KOPT-K1 (cell line): ENCODE data around the gene SASH1.
"Not testable (repeated sequence)": the region's sequence is repeated elsewhere in the genome, so short reads cannot be mapped to it uniquely, and the experiment has no call there.

Experiments
- H3K27ac ChIP-seq: fragments of 200-600 bp; sonication (generic); 2 replicates; pipeline ENCODE4 v1.5.1; 2016; ENCODE audit warnings: antibody characterized with exemption, mild to moderate bottlenecking, low read depth, low read length; ENCODE audit not compliant: poor library complexity, severe bottlenecking
- H3K36me3 ChIP-seq: fragments of 200-600 bp; sonication (generic); 2 replicates; pipeline ENCODE4 v1.5.1; 2017; ENCODE audit warnings: antibody characterized with exemption, mild to moderate bottlenecking, low read length, moderate library complexity; ENCODE audit not compliant: insufficient read depth
- H3K9me3 ChIP-seq: fragments of 200-600 bp; sonication (generic); 2 replicates; pipeline ENCODE4 v1.5.1; 2017; ENCODE audit warnings: antibody characterized with exemption, low read length, mild to moderate bottlenecking; ENCODE audit not compliant: insufficient read depth, poor library complexity, severe bottlenecking

SASH1 gene

DNA sequence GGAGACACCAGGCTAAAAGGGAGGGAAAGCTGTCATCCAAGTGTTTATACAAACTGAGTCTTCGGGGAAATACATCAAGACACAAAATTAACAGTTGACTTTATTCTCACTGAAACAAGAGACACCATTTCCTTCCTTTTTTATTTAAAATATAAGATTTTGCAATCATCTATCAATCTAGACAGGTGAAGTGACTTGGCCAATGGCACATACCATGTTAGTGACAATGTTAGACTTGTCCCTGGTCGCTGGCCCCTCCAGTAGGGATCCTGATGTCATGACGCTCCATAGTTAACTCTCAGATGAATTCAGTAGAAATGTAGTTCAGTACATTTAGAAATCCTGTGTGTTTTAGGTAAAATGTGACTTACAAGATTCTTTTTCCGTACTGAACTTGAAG is 2.9 kb downstream of the SASH1 start:
- no peaks in the 10 kb centered on the region for H3K36me3 ChIP-seq
- H3K27ac ChIP-seq, result no peak overlapping the region
- no peaks in the 10 kb centered on the region for H3K9me3 ChIP-seq

DNA sequence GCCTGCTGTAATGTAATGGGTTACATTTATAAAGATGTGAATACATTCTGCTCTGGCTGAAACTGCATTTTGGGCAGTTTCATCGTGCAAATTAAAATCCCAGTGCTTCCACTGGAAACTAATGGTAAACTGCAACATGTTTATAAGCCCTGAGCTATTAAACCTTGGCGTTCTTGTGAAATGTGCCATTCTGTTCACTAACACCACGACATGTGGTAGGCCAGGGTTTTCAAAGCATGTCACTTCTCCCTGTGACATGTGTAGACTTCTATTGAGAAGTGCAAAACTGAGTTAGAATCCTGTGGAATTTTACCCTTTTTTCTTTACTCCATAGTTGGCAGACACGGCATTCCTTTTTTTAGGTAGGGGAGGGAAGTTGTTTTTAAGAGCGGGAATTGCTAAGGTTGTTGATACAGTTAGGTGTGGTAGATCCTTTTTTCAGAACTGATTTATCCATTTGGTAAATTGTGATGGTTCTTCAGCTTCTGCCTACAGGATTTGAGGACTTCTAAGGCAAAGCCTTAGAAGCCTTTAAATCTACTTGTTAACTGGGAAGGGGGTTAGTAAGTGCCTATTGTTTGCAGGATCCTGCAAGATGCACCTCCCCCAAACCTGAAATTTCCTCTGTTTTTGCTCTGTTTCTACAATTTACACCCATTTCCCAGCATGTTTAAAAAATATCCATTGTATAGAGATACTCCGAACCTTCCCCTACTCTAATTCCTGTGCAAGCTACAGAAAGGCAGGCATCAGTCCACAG is 4.2 kb downstream of the SASH1 start:
- no peaks in the 10 kb centered on the region for H3K36me3 ChIP-seq
- no peaks in the 10 kb centered on the region for H3K9me3 ChIP-seq
- no peak overlapping the region for H3K27ac ChIP-seq

DNA sequence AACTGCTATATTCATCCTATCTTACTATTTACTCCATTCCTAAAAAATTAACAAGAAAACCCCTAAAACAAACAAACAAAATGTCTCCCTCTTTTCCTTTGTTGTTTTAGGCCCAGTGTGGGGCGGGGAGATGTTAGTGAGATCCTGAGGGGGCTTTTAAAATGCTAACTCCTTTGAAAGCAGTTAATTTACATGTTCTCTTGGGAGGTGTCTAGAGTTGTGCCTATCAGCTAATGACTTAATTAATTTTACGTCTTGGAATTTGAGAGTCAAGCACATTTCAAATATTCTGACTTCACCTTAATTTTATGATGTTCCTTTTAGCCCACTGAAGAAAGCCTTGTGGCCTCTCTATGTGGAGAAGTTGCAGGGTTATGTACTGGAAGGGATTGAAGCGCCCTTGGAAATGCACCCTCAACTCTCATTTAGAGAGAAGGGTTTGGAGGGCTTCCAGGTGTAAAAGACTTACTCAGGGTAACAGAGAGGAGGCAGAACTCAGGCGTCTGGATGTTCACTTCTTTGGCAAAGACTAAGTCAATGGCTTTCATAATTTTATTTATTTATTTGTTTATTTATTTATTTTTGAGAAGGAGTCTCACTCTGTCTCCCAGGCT is 4.9 kb downstream of the SASH1 start:
- Histone ChIP-seq H3K27ac (no peak overlapping the region), H3K36me3 (no peaks in the 10 kb centered on the region), H3K9me3 (no peaks in the 10 kb centered on the region)

DNA sequence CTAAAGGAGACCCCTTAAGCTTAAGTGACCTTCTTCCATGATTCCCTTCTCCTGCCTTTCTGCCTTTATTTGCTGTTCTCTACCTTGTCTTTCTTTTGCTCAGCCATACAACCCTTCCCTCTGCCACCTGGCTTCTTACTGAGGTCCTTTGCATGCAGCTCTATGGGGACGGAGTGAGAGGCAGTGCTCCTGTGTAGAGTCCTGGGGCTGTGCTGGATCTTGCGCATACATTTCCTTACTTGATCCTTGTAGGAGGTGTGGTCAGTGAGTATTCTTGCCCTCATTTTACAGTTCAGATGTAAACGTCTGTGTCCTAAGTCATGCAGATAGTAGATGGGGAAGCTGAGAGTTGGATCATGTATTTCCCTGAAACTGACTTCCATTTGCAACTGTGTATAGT is 5.7 kb downstream of the SASH1 start:
- Histone ChIP-seq H3K9me3 (no peaks in the 10 kb centered on the region), H3K27ac (no peak overlapping the region), H3K36me3 (no peaks in the 10 kb centered on the region)

DNA sequence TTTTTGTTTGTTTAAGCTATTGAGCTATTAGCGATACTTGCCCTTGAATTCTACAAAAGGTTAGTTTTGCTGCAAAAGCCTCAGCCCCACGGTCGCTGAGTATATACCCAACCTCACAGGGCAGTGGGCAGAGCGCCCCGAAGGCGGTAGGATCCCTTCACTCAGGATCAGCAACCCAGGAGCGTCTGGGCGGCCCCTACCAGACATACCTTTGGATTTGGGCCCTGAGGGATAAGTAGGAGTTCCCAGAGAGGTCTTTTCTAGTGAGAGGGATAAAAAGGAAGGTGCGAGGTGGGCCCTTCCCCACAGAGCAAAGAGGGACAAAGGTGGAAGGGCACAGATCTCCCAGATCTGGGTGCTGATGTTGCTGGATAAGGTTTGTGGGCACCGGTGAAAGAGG is 6.1 kb downstream of the SASH1 start:
- Histone ChIP-seq H3K27ac (no peak overlapping the region), H3K9me3 (no peaks in the 10 kb centered on the region), H3K36me3 (no peaks in the 10 kb centered on the region)

DNA sequence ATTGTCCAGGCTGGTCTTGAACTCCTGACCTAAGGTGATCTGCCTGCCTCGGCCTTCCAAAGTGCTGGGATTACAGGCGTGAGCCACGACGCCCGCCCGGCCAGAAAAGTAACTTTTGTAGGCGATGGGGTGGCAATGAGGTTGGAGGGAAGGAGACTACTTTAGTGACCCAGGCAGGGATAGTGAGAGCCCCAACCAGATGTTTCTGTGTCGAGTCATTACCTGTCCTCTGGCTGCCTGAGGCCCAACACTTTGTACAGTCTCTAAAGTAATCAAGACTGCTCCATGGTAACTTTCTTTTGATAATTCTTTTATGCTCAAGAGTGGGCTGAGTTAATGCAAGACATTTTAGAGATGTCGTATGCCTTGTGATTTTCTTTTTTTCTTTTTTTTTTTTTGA is 6.8 kb downstream of the SASH1 start:
- no peaks in the 10 kb centered on the region for H3K9me3 ChIP-seq
- H3K27ac ChIP-seq, result no peak overlapping the region
- H3K36me3 ChIP-seq, result no peaks in the 10 kb centered on the region

DNA sequence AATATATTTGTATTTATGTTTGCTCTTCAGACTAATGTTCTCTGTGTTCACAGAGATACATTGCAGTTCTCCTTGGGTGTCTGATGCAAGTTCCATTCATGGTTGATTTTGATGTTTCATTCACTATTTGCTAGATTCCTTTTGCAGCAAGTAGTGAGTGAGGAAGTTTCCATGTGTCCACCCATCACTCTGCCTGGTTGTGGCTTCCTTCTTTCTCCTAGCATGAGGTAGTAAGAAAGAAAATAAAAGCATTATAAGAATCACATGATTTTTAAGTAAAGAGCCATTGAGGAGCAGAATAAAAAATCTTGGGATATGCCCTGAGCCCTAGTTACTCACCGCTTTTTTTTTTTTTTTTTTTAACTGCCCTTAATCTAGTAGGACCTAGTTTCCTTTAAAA is 8.7 kb downstream of the SASH1 start:
- Histone ChIP-seq H3K9me3 (no peaks in the 10 kb centered on the region), H3K27ac (no peak overlapping the region), H3K36me3 (no peaks in the 10 kb centered on the region)

DNA sequence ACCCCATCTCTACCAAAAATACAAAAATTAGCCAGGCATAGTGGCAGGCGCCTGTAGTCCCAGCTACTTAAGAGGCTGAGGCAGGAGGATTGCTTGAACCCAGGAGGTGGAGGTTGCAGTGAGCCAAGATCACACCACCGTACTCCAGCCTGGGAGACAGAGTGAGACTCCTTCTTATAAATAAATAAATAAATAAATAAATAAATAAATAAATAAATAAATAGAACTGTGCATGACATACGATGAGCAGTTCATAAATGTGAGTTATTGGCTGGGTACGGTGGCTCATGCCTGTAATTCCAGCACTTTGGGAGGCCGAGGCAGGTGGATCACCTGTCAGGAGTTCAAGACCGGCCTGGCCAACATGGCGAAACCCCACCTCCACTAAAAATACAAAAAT is 9.8 kb downstream of the SASH1 start:
- not testable (repeated sequence) for H3K9me3 ChIP-seq, H3K36me3 ChIP-seq, H3K27ac ChIP-seq

DNA sequence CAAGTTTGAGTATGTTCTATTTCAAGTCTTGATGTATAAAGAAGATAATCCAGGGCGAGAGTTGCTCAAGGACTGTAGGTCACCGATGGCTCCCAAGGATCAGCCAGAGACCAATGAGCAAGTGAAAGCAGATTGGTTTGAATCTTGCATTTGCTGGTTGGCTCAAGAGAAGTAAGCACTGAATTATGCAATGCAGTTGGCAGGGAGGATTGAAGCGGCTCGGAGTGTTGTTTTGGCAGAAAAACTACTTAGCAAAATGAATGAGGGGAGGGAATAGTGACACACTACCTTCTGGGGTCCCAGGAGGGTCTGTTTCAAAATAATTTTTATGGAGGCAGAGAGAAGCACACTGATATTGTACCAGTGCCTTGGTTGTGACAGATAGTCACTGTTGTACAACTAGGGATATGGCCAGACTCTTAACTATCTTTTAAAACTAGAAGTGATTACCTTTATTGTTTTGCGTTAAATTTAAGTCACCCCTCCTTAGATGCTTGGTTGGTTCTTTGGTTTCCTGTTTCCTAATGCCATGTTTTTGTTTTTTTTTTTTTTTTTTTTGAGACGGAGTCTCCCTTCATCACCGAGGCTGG is 15.7 kb downstream of the SASH1 start:
- Histone ChIP-seq H3K36me3 (no peaks in the 10 kb centered on the region), H3K9me3 (no peaks in the 10 kb centered on the region), H3K27ac (no peak overlapping the region)

DNA sequence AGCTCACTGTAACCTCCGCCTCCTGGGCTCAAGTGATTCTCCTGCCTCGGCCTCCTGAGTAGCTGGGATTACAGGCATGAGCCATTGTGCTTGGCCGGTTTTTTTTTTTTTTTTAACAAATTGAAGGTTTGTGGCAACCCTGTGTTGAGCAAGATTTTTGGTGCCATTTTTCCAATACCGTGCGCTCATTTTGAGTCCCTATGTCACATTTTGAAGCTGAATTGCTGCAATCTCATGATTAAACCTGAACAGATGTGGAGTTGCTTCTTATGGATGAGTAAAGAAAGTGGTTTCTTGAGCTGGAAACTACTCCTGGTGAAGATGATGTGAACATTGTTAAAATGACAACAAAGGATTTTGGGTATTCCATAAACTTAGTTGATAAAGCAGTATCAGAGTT is 16.6 kb downstream of the SASH1 start:
- H3K9me3 ChIP-seq, result no peaks in the 10 kb centered on the region
- H3K27ac ChIP-seq, result no peak overlapping the region
- H3K36me3 ChIP-seq, result no peaks in the 10 kb centered on the region

DNA sequence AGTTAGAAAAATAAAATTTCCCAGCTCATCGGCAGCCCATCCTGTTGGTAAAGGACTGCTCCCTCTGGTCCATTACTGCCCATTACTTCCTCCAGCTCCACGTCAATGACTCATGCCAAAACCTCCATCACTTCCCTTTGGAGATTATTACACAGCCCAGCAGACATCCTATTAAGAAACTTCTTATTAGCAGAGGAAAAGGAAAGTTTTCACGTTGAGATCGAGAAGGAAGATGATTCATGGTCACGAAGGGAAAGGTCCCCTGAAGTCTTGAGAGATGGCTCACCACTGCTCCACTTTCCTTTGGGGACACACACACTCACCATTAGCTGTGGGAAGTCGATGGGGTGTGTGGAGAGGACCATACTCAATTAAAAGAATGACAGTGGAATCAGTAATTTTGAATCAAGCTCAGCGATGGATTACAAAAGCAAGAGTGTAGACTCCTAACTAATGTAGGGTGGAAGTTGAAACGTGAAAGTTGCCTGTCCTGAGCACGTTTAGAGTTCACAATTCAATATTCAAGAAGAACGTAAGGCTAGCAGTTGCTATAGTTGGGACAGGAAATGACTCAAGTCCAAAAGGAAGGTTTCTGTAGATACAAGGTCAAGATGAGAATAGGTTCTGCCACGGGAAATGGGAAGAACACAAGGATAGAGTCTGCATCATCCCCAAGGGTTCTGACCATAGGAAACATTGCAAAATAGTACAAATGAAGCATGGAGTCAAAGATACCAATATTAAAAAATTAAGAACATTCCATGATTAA is 21.6 kb downstream of the SASH1 start:
- no peaks in the 10 kb centered on the region for H3K36me3 ChIP-seq
- no peaks in the 10 kb centered on the region for H3K9me3 ChIP-seq
- no peak overlapping the region for H3K27ac ChIP-seq

DNA sequence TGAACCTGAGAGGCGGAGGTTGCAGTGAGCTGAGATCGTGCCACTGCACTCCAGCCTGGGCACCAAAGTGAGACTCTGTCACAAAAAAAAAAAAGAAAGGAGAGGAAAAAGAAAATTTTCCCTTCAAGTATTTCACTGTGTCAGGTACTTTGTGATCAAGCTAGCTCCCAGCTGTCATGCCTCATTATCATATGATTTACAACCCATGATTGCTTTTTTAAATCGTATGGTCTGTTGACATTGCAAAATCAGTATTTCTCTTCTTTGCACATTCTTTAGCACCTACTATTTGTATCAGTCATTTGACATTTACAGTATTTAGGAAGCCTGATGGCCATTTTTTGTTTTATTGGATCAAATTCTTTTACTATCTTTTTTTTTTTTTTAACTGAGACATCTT is 22.4 kb downstream of the SASH1 start:
- no peak overlapping the region for H3K27ac ChIP-seq
- no peaks in the 10 kb centered on the region for H3K9me3 ChIP-seq
- H3K36me3 ChIP-seq, result no peaks in the 10 kb centered on the region

DNA sequence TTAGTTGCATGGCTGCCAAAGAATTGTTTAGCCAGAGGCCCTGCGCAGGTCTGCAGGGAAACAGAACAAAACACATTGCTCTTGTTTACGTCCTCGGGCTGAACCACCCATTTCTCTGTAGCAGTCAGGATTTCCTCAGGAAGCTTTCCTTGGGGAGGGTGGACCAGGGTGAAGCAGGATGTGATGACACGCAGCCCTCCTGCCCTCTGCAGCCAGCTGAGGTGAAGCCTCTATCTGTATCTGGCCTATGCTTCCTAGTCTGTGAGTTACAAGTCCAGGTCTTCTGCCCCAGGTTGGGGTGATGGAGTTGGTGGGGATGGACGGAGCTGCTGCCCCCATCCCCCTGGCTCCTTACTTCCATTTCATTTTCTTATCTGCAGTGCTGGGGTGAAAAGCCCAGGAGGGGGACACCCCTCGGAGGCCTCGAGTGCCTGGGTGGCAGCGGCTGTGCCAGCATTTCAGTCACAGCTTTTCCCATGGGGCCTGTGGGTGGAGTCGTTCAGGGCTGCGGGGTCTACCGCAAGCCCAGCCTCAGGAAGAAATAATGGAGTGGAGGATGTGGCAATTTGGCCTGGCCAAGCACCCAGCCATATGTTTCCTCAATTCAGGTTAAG is 24.9 kb downstream of the SASH1 start:
- no peaks in the 10 kb centered on the region for H3K36me3 ChIP-seq
- H3K27ac ChIP-seq, result no peak overlapping the region
- H3K9me3 ChIP-seq, result no peaks in the 10 kb centered on the region

DNA sequence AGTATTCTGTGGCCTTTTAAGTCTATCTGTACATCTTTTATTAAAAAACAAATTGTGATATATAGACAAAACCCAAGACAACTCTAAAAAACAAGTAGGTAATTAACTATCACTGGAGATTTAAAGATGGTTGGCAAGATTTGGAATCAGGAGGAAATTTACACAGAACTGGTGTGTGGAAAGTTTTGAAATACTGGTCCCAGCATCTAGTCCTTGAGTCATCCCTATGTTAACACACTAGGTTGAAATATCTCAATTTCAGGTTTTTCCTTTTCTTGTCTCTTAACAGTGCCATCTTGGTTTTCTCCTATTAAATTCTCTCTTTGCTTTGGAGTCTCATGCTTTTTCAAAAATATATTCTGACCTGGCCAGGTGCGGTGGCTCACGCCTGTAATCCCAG is 27.5 kb downstream of the SASH1 start:
- Histone ChIP-seq H3K9me3 (no peaks in the 10 kb centered on the region), H3K36me3 (no peaks in the 10 kb centered on the region)

More for the DNA sequence above, 27.5 kb downstream of the SASH1 start:
- H3K27ac ChIP-seq, result no peak overlapping the region
